Activated T-cell treated with anti-CD3 and anti-CD28 coated beads, Interleukin-2, amount 50 U/mL, for 1 hour (primary cell): ENCODE results near the gene KRT40.
"Not testable (repeated sequence)": the region's sequence is repeated elsewhere in the genome, so short reads cannot be mapped to it uniquely, and the experiment has no call there.

Experiments
- DNase-seq: peaks from one replicate; pipeline ENCODE4 v3.0.0-alpha.2; 2020

KRT40 gene

DNA sequence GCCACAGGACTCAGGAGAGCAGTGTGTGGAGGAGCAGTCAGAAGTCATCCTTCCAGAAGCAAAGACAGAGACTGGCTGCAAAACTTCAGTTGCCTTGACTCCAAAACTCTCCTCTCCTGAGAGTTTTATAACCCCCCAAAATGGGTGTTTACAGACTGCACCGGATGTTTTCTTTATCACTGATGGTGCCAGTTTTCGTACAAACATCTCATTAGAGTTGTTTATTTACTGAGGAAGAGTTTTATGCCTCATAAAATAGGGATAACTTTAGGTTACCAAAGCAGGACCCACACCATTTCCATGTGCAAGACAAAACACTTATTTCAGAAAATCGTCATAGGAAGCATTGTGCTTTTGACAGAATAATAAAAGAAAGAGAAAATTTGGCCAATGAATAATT, at the start of gene KRT40:
TSS of gene KRT40 (minus strand) at position 101 of the 400 bp plus-strand sequence. CDS start at position 48, 53 bp downstream.
- DNase-seq, result no peak

DNA sequence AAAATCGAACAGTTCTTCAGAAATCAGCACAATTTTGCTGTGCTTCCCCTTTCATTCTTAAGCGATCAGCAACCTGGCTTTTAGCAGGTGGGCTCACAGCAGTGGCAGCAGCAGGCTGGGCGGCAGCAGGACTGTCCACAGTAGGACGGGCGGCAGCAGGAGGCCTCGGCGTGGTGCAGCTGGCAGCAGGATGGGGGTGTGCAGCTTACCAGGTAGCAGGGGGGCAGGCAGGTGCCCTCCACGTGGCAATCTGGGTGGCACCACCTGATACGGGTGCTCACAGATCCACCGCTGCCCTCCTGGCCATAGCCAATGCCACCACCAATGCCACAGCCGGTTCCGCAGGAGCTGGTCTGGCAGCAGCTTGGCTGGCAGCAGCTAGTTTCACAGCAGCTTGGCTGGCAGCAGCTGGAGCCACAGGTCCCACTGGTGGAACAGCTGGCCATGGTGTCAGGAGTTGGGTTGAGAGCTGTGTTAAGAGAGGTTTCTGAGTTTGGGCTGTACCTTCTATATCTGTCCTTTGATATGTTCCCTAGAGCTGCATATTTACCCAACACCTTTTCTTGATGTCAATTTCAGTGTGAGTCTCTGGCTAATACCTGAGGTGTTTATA, 45.6 kb upstream of the KRT40 start, which contains the start of gene KRTAP1-4:
TSS of gene KRTAP1-4 (minus strand) at position 563 of the 613 bp plus-strand sequence. CDS start at position 446, 117 bp downstream.
- DNase-seq, result no peak

DNA sequence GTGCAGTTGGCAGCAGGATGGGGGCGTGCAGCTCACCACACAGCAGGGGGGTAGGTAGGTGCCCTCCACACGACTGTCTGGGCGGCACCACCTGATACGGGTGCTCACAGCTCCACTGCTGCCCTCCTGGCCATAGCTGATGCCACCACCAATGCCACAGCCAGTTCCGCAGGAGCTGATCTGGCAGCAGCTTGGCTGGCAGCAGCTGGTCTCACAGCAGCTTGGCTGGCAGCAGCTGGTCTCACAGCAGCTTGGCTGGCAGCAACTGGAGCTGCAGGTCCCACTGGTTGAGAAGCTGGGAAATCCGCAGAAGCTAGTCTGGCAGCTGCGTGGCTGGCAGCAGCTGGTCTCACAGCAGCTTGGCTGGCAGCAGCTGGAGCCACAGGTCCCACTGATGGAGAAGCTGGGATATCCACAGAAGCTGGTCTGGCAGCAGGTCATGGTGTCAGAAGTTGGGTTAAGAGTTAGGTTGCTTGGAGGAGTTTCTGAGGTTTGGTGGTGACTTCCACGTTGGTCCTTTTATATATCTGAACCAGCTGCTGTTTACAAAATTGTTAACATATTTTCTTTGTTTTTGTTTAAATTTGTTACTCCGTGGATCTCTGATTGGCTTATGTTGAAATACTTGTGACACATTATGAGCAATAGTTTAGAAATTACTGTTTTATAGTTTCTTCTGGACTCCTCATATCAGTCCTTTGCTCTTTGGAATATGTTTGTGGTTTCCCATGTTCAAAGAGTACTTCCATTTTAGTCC, 42.8 kb upstream of the KRT40 start, which contains the start of gene KRTAP1-5:
TSS of gene KRTAP1-5 (minus strand) at position 494 of the 757 bp plus-strand sequence. CDS start at position 441, 53 bp downstream.
- no peak for DNase-seq

DNA sequence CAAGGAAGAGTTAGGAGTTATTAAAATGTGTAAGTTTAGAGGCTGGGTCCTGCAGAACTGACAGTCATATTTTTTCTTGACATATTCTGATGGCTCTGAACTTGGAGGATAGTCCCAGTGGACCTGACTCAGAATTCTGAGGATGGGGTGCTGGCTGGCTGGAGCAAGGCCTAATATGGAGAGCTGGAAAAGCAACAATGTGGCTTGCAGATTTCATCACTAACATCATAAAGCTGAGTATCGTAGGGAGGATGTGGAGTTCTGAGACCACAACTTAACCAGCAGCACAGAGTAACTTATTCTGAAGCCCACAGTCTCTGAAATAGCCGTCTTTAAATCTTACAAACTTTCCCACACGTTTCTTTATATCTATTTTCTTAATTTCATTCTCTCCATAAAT, 40.6 kb upstream of the KRT40 start:
- no peak for DNase-seq

DNA sequence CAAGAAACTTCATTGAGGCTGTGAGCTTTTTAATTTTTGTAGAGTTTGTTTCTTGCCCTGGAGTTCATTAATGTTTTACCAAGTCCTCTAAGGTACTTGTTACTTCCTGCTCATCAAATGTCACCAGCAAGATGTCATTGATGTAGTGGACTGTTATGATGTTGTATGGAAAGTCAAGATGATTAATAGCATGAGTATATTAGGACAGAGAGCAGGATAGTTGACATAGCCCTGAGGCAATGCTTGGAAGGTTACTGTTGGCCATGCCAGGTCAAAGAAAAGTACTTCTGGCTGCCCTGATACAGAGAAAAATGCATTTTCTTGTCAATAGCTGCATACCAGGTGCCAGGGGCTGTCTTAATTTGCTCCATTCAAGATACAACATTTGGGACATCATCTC, 36.2 kb upstream of the KRT40 start:
- no peak for DNase-seq

DNA sequence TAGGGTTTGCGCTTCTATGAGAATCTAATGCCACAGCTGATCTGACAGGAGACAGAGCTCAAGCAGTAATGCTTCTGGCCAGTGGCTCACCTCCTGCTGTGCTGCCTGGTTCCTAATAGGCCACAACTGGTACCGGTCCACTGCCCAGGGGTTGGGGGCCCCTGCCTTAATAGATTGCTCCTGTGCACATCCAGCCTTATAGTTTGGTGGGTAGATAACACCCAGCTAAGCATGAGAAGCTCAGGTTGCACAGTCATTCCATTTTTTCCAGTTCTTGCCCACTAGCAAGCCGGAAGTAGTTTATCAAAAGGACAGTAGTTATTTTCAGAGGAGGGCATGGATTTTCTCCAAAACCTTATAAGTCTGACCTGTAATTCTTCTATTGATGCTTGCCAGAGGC, 35.3 kb upstream of the KRT40 start:
- DNase-seq, result no peak

DNA sequence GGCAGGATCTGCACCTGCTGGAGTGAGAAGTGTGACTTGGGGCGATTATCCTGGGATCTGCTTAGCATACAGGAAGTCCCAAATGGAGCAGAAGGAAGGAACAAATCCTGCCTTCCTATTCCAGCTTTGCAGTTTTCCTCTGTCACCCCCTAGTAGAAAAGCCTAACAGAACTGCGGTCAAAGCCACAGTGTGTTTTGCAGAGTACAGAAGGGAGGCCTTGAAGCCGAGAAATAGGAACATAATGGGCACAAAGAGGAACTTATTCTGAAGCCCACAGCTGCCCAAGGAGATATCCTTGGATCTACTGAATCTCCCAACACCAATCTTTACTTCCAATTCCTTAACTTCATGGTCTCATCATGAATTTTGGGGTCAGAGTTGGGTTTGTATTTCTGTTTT, 34.4 kb upstream of the KRT40 start:
- no peak for DNase-seq

DNA sequence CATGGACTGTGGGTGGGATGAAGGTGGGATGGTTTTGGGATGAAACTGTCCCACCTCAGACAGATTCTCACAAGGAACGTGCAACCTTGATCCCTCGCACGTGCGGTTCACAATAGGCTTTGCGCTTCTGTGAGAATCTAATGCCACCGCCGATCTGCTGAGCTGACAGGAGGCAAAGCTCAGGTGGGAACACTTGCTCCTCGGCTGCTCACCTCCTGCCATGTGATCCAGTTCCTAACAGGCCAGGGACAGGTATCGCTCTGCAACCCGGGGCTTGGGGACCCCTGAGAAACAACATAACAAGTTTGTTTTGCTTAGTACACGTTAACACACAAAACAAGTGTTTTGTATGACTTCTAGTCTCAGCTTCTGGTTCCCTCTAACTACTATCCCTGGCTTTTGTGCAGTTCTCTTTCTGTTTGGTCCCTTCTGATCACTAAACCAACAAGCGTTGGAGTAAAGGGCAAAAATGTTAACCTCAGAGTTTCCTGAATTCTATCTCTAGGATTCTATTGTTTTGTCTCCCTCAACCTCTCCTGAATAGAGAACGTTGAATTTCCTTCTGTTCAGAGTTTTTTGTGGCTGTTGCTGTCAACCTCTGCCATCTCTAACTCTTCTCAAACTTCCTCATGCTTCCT, 32.6 kb upstream of the KRT40 start:
- no peak for DNase-seq

DNA sequence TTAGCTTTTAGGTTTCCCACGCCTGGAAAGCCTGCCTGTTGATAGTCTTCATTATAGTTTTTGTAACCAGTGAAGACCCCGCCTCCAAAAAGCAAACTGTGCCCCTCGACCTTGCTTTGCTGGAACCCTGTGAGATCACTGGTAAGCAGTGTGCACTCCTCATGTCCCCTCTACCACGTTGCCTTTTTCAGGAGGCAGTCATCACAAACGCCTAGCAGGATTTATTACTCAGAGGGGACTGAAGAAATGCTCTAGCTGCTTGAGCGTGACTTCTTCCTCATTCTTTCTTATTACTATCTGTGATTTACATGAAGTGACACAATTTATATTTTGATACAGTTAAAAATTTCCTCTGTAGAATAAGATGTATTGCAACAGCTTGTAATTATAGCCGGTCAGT, 31.3 kb upstream of the KRT40 start:
- DNase-seq, result no peak

DNA sequence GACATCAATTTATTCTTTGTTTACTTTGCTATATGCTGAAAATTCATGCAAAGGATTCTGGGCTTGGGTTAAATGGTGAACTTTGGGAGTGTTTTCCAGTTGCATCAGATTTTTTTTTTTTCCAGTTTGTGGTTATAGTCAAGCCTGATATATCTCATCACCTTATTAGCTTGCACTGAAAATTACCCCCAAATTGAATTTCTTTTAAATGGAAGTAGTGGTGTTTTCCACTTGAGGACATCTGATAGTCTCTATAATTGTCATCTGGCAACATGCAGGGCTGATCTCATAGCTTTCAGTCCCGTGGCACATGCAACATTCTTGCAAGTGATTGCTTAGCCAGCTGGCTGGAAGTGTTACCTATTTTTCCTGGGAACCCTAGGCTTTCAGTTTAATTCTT, 29.5 kb upstream of the KRT40 start:
- DNase-seq, result no peak

DNA sequence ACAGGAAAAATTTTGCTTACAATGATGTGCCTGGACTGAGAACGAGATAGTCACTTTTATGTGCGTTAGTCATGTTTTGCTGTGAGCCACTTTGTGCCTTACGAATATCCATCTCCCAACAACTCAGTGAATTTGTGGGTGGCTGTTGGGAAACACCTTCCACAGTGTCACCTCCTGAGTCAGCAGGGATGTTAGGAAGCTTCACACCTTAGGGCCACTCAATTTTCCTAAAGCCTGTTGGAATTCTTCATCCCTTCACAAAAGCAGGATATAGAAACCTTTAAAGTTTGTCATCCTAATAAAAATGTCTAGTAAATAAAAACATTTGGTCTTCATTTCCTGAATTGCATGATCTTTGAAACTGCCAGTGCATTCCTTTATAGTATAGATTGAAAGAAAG, 29.1 kb upstream of the KRT40 start:
- no peak for DNase-seq

DNA sequence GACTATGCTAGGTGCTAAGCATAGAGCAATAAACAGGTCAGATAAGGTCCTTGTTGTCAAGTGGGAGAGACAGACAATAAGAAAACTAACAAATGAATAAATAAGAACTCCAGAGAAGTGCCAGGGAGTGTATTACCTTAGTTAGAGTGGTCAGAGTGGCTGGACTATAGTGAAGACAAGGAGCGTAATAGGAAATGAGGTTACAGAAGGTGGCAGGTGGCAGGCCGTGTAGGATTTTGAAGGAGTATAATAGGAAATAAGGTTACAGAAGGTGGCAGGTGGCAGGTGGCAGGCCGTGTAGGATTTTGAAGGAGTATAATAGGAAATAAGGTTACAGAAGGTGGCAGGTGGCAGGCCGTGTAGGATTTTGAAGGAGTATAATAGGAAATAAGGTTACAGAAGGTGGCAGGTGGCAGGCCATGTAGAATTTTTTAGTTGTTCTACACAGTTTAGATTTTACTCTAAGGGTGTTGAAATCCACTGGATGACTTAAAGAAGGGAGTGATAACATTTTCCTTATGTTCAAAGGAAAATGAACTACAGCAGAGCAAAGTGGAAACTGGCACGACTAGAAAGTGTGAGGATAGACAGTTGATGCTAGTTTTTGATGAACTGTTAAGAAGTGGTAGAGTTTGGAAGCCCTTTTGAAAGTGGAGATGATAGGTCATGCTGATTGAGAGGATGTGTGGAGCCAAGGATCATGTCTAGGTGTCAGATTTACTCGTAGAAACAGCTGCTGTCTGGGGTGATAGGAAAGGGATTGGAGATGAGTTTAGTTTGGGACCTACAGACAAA, 28.4 kb upstream of the KRT40 start:
- DNase-seq, result no peak

DNA sequence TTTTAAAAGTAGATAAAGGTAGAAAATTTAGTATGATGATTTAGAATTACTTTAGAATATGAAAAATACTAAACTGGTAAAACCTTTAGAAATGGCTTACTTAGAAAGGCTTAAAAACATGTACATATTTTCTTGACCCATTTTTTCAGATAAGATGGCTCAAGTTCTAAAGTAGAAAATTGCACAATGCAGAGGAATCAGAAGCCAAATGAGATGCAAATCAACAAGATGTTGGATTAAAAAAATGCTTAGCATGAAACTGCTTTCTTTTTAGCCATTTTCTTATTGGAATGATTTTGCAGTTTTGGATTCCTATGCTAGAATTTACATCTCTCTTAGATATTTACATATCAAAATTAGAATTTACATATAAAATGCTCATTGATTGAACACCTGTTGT, 26.3 kb upstream of the KRT40 start:
- DNase-seq, result no peak

DNA sequence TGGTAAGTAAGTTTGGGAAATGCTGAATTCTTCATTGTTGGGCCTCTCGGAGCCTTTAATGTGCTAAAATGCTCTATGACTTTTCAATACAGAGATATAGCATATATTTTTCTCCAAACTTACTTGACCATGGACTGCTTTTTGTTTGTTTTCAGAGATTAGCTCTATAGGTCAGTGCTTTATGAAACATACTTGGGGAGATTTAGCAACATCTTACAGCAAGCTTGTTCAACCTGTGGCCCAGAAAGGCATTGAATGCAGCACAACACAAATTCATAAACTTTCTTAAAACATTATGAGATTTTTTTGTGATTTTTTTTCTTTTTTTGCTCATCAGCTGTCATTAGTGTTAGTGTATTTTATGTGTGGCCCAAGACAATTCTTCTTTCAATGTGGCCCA, 25.8 kb upstream of the KRT40 start:
- no peak for DNase-seq

DNA sequence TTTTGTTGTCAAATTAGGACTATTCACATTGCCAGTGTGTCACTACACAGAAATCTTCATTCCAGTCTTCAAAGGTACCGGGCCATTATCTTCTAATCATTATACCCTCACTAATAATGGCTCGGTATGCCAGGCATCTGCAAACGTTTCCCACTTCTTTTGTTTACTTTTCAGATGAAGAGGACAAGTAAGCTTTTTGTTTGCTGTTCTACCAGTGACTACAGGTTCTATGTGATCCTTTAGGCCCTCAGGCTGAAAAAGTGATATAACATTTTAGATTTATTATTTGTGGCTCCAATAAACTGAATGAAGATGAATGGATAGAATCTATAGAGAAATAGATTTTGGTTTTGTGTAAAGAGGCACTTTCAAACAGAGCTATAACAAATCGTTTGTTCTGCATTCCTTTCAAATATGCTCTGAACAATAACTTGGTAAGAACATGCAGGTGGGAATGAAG, 25.2 kb upstream of the KRT40 start:
- no peak for DNase-seq

DNA sequence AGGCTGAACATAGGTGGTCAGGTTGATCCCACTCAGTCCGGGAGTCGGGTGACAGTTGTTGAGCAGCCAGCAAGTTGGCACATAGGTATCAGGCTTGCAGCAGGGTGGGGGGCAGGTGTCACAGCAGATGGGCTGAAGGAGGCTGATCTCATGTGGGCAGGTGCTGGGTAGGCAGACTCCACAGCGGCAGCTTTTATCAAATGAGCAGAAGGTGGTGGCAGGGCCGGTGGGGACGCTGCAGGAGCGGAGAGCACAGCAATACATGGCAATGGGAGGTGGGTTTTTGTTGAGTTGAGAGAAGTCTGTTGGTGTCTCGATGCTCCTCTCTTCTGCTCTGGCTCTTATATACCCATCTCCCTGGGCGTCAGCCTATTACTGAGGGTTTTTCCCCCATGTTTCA, 24.7 kb upstream of the KRT40 start, which contains the start of gene KRTAP3-1:
TSS of gene KRTAP3-1 (minus strand) at position 318 of the 400 bp plus-strand sequence. CDS start at position 264, 54 bp downstream.
- DNase-seq, result no peak

DNA sequence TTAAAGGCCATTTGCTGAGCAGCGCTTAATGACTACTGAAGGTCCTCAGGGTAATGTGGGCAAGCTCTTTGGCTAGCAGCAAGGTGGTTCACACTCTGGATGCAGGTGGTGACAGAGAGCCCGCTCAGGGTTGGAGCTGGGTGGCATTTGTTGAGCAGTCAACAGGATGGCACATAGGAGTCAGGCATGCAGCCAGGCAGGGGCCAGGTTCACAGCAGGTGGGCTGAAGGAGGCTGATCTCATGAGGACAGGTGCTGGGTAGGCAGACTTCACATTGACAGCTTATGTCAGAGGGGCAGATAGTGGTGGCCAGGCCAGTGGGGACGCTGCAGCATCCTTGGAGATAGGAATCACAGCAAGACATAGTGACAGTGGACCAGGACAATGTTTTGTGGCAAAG, 20.3 kb upstream of the KRT40 start:
- no peak for DNase-seq

DNA sequence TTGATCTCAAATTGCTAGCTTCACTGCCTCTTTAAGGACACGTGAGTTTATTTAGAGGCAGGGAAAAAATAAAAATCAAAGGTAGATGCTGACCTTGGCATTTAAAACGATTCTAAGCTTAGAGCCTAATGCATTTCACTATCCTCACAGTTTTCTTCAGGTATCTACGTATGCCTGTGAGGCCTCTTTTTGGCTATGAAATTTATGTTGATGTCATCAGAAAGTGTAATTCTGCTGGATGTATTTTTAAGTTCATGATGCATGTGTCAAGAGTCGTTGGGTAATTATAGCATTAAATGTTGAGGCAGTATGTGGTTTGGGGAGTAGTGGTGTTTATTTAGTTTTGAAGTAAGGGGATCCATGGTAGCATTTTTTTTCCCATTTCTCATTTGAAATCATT, 19.8 kb upstream of the KRT40 start:
- DNase-seq, result no peak

DNA sequence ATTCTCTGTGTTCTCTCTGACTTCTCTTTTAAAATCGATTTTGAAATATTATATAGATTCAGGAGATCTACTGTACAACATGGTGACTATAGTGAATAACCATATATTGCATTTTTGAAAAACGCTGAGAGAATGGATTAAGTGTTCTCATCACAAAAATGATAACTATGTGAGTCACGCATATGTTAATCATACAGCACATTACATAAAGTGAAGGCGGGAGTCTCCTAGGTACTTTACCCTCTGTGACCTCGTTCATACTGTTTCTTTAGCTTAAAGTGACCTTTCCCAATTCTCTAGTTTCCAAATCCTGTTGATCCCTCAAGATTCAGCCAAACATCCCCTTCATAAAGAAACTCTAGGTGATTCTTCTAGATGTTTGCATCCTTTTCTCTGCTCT, 18.7 kb upstream of the KRT40 start:
- DNase-seq, result no peak

DNA sequence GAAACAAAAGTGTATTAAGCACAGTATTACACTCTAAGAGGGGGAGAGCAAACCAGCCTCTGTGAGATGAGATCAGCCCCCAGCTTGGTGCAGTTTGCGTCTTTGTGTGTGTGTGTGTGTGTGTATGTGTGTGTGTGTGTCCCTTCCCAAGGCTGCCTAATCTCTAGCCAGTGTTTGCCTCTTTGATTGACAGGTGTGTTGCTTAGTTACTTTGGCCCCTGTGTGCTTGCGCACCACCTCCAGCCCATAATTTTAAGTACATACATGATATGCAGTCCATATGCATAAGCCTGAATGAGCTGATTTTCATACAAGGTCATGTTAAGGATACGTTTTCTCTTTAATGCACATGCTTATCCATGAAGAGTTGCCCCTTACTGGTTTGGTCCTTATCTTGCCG, 17.7 kb upstream of the KRT40 start:
- no peak for DNase-seq

DNA sequence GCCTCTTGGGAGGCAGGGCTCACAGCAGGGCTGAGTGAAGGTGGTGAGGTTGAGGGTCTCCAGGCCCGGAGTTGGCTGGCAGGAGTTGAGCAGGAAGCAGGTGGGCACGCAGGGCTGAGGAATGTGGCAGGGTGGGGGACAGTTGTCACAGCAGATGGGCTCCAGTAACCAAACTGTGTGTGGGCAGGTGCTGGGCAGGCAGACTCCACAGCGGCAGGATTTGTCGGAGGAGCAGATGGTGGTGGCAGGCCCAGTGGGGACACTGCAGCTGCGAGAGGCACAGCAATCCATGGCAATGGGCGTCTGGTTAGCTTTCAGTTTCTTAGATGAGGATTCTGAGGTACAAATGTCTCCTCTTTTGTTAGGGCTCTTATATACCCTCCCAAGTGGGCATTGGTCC, 15.4 kb upstream of the KRT40 start, which contains the start of gene KRTAP3-2:
TSS of gene KRTAP3-2 (minus strand) at position 344 of the 400 bp plus-strand sequence. CDS start at position 291, 53 bp downstream.
- DNase-seq, result not testable (repeated sequence)

DNA sequence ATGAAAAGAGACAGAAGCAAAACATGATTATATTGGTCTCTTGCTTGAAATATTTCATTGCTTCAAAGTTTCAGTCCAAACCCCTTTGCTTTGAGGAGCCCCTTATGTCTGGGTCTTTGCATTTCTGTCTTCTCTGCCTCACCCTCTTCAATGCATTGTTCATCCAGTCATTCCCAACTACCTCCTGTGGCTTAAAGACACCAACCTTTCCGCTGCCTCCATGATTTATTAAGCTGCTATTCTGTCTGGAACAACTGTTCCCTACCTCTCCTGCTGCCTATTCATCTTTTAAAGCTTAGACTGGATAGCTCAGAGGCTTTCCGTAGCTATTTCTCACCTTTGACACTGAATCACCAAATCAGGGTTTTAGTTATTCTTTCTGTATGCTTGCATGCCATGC, 13.2 kb upstream of the KRT40 start:
- DNase-seq, result no peak

DNA sequence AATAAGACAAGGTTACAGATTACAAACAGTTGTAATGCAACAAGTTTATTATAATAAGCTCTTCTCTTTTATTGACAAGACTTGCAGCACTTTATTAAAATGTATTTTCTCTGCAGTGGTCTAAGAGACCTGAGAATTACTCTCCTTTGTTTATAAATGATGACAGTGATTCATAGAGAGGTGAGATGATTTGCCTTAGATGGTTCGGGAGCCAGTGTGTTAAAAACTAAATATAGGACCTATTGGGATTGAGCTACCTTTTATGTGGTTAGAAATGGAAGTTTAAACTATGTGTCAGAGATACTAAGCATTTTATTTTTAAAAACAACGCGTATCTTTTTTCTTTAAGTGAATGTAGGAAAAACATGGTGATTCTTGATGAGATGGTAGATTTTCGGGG, 12.7 kb upstream of the KRT40 start:
- no peak for DNase-seq
